GM23338 (cell line): ENCODE measurements around the gene S100A8. TPM values are rescaled to one million over a fixed set of nuclear protein-coding genes. Genes with fewer than 3 reads are reported as not detected.

Source experiments
- ATAC-seq: fragments of 200-7000 bp; cut with Tn5 transposase; 3 replicates; pipeline ENCODE4 v1.9.1; 2020
- DNase-seq: peaks from one replicate; pipeline ENCODE4 v3.0.0-alpha.2; 2015; ENCODE audit warnings: low spot score
- H2AFZ ChIP-seq: fragments of 200-600 bp; sonication (generic); 2 replicates; pipeline ENCODE4 v1.8.0; 2016; ENCODE audit warnings: antibody characterized with exemption, mild to moderate bottlenecking, moderate library complexity
- H3F3A ChIP-seq: fragments of 200-600 bp; sonication (generic); replicated peaks from 2 replicates; pipeline ENCODE4 v1.8.0; 2017; ENCODE audit warnings: antibody characterized with exemption, mixed run types, low read depth
- H3K27ac ChIP-seq: fragments of 200-600 bp; sonication (generic); 2 replicates; pipeline ENCODE4 v1.6.1; 2016; ENCODE audit warnings: low read depth
- H3K27me3 ChIP-seq: fragments of 200-600 bp; sonication (generic); 2 replicates; pipeline ENCODE4 v1.8.0; 2016; ENCODE audit warnings: mild to moderate bottlenecking, mixed run types, moderate library complexity; ENCODE audit not compliant: insufficient read depth
- H3K36me3 ChIP-seq: fragments of 200-600 bp; sonication (generic); 2 replicates; pipeline ENCODE4 v1.8.0; 2016; ENCODE audit warnings: mild to moderate bottlenecking; ENCODE audit not compliant: insufficient read depth
- H3K4me1 ChIP-seq: fragments of 200-600 bp; sonication (generic); 2 replicates; pipeline ENCODE4 v1.8.0; 2016; ENCODE audit warnings: mild to moderate bottlenecking, moderate library complexity; ENCODE audit not compliant: insufficient read depth
- H3K4me2 ChIP-seq: fragments of 200-600 bp; sonication (generic); 2 replicates; pipeline ENCODE4 v1.7.1; 2017; ENCODE audit warnings: mixed run types
- H3K4me3 ChIP-seq: fragments of 200-600 bp; sonication (generic); 2 replicates; pipeline ENCODE4 v1.6.1; 2016; ENCODE audit warnings: mixed run types
- H3K79me2 ChIP-seq: fragments of 200-600 bp; sonication (generic); replicated peaks from 2 replicates; pipeline ENCODE4 v1.8.0; 2017; ENCODE audit warnings: mild to moderate bottlenecking; ENCODE audit not compliant: insufficient read depth
- H3K9me2 ChIP-seq: fragments of 200-600 bp; sonication (generic); 2 replicates; pipeline ENCODE4 v1.8.0; 2017; ENCODE audit not compliant: insufficient read depth
- H4K20me1 ChIP-seq: fragments of 200-600 bp; sonication (generic); replicated peaks from 2 replicates; pipeline ENCODE4 v1.8.0; 2017; ENCODE audit warnings: mild to moderate bottlenecking; ENCODE audit not compliant: insufficient read depth
- H3K27ac Mint-ChIP-seq: 2 replicates; pipeline ENCODE4 v1.8.0; 2020; ENCODE audit warnings: inconsistent platforms, mild to moderate bottlenecking, moderate library complexity, mixed read lengths
- H3K27me3 Mint-ChIP-seq: 3 replicates; pipeline ENCODE4 v1.8.0; 2022; ENCODE audit warnings: low read depth, mild to moderate bottlenecking, moderate library complexity, mixed read lengths, inconsistent platforms; ENCODE audit not compliant: insufficient read depth, poor library complexity
- H3K36me3 Mint-ChIP-seq: 3 replicates; pipeline ENCODE4 v1.8.0; 2021; ENCODE audit warnings: low read depth, mild to moderate bottlenecking, inconsistent platforms, moderate library complexity, mixed read lengths
- H3K4me1 Mint-ChIP-seq: 3 replicates; pipeline ENCODE4 v1.8.0; 2020; ENCODE audit warnings: mild to moderate bottlenecking, inconsistent platforms, mixed read lengths
- H3K4me3 Mint-ChIP-seq: 3 replicates; pipeline ENCODE4 v1.8.0; 2021; ENCODE audit warnings: moderate library complexity, mild to moderate bottlenecking, inconsistent platforms, mixed read lengths
- H3K9me3 Mint-ChIP-seq: 3 replicates; pipeline ENCODE4 v1.8.0; 2020; ENCODE audit warnings: moderate library complexity, mild to moderate bottlenecking, inconsistent platforms, mixed read lengths
- ETS1 ChIP-seq: IDR thresholded peaks from 2 replicates; pipeline ENCODE4 v1.6.1; 2016; ENCODE audit warnings: antibody characterized with exemption
- EZH2 ChIP-seq: fragments of 200-600 bp; sonication (generic); IDR thresholded peaks from one replicate; pipeline ENCODE4 v1.8.0; 2017; ENCODE audit warnings: antibody characterized with exemption, mild to moderate bottlenecking, low read depth; ENCODE audit not compliant: unreplicated experiment
- JUNB ChIP-seq: IDR thresholded peaks from one replicate; pipeline ENCODE4 v1.6.1; 2016; ENCODE audit warnings: antibody characterized with exemption; ENCODE audit not compliant: unreplicated experiment
- NANOG ChIP-seq: IDR thresholded peaks from 2 replicates; pipeline ENCODE4 v1.6.1; 2016; ENCODE audit warnings: antibody characterized with exemption, borderline replicate concordance
- POLR2AphosphoS5 ChIP-seq: IDR thresholded peaks from 2 replicates; pipeline ENCODE4 v1.6.1; 2016; ENCODE audit warnings: antibody characterized with exemption, low read depth
- REST ChIP-seq: IDR thresholded peaks from one replicate; pipeline ENCODE4 v1.6.1; 2018; ENCODE audit warnings: antibody characterized with exemption; ENCODE audit not compliant: unreplicated experiment
- polyA plus RNA-seq: library from polyadenylated mRNA; unstranded; fragments of >200 nt; fragmentation: Nextera tagmentation; extraction: Ambion mirVana; gene quantifications from 2 replicates; pipeline ENCODE4 v1.2.1, GENCODE V29; 2016
- total RNA-seq: library from RNA; depleted of rRNA; stranded (reverse); fragments of >200 nt; shearing (Covaris generic); gene quantifications from 2 replicates; pipeline ENCODE4 v1.2.3, GENCODE V29; 2014
- TF ChIP-seq, protein P1 (sequence below): fragments of 250-450 bp; sonication (Bioruptor Pico); IDR thresholded peaks from 2 replicates; pipeline ENCODE4 v1.5.0; 2020; ENCODE audit warnings: mild to moderate bottlenecking, moderate library complexity

Gene S100A8
- total and polyA plus RNA-seq, 2 experiments from 2014 or later: not detected

DNA sequence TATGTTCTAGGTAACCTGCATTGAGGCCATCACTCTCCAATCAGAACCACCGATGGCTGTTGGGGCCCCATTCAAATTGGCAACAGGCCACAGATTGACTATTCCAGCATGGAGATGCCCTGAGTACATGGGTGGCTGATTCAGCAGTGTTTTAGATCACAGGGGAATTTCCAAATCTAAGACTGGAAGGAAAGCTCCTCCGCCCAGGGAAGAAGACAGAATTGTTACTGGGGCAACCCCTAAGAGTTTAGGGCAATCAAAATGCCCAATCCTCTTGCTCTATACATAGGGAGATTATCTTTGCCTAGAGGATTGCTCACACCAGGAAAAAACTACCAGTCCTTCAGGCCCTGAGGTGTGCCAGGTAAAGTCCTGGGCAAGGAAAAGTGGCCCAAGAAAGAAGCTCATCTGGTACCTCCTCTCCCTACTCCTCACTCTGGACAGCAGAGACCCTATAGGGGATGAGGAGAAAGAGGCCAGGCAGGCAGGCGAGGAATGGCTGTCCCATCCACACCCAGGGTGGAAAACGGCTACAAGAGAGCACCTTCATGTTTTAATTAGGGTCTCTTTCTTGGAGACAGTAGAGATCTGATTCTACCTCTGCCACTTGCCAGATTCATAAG lies 5.8 kb downstream of the S100A8 start:
- H3K9me3 Mint-ChIP-seq: no peaks in the 10 kb centered on the region
- no peaks in the 10 kb centered on the region for H3K4me1 Mint-ChIP-seq
- H2AFZ ChIP-seq: no peak overlapping the region
- no peak overlapping the region for H3K4me3 Mint-ChIP-seq
- TF ChIP-seq JUNB: no peak
- no peak for TF ChIP-seq NANOG
- TF ChIP-seq EZH2: no peak
- no peak for TF ChIP-seq POLR2AphosphoS5
- no peak for TF ChIP-seq ETS1
- TF ChIP-seq REST: no peak
- TF ChIP-seq, protein P1, sequence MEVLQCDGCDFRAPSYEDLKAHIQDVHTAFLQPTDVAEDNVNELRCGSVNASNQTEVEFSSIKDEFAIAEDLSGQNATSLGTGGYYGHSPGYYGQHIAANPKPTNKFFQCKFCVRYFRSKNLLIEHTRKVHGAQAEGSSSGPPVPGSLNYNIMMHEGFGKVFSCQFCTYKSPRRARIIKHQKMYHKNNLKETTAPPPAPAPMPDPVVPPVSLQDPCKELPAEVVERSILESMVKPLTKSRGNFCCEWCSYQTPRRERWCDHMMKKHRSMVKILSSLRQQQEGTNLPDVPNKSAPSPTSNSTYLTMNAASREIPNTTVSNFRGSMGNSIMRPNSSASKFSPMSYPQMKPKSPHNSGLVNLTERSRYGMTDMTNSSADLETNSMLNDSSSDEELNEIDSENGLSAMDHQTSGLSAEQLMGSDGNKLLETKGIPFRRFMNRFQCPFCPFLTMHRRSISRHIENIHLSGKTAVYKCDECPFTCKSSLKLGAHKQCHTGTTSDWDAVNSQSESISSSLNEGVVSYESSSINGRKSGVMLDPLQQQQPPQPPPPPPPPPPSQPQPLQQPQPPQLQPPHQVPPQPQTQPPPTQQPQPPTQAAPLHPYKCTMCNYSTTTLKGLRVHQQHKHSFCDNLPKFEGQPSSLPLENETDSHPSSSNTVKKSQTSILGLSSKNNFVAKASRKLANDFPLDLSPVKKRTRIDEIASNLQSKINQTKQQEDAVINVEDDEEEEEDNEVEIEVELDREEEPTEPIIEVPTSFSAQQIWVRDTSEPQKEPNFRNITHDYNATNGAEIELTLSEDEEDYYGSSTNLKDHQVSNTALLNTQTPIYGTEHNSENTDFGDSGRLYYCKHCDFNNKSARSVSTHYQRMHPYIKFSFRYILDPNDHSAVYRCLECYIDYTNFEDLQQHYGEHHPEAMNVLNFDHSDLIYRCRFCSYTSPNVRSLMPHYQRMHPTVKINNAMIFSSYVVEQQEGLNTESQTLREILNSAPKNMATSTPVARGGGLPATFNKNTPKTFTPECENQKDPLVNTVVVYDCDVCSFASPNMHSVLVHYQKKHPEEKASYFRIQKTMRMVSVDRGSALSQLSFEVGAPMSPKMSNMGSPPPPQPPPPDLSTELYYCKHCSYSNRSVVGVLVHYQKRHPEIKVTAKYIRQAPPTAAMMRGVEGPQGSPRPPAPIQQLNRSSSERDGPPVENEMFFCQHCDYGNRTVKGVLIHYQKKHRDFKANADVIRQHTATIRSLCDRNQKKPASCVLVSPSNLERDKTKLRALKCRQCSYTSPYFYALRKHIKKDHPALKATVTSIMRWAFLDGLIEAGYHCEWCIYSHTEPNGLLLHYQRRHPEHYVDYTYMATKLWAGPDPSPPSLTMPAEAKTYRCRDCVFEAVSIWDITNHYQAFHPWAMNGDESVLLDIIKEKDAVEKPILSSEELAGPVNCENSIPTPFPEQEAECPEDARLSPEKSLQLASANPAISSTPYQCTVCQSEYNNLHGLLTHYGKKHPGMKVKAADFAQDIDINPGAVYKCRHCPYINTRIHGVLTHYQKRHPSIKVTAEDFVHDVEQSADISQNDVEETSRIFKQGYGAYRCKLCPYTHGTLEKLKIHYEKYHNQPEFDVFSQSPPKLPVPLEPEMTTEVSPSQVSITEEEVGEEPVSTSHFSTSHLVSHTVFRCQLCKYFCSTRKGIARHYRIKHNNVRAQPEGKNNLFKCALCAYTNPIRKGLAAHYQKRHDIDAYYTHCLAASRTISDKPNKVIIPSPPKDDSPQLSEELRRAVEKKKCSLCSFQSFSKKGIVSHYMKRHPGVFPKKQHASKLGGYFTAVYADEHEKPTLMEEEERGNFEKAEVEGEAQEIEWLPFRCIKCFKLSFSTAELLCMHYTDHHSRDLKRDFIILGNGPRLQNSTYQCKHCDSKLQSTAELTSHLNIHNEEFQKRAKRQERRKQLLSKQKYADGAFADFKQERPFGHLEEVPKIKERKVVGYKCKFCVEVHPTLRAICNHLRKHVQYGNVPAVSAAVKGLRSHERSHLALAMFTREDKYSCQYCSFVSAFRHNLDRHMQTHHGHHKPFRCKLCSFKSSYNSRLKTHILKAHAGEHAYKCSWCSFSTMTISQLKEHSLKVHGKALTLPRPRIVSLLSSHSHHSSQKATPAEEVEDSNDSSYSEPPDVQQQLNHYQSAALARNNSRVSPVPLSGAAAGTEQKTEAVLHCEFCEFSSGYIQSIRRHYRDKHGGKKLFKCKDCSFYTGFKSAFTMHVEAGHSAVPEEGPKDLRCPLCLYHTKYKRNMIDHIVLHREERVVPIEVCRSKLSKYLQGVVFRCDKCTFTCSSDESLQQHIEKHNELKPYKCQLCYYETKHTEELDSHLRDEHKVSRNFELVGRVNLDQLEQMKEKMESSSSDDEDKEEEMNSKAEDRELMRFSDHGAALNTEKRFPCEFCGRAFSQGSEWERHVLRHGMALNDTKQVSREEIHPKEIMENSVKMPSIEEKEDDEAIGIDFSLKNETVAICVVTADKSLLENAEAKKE (CRISPR knock-in tag): no peak
- no peaks in the 10 kb centered on the region for H4K20me1 ChIP-seq
- no peaks in the 10 kb centered on the region for H3K79me2 ChIP-seq
- peaks cover 3% of the 10 kb centered on the region; the same call in 1 of the 2 replicates for H3K9me2 ChIP-seq
- H3K36me3 ChIP-seq: no peaks in the 10 kb centered on the region
- H3K27ac Mint-ChIP-seq: no peak overlapping the region
- H3K4me1 ChIP-seq: no peaks in the 10 kb centered on the region
- H3K36me3 Mint-ChIP-seq: no peaks in the 10 kb centered on the region
- no peak overlapping the region for H3K4me2 ChIP-seq
- no peak overlapping the region for H3K27ac ChIP-seq
- DNase-seq: no peak
- H3F3A ChIP-seq: no peaks in the 10 kb centered on the region
- no peaks in the 10 kb centered on the region for H3K27me3 Mint-ChIP-seq
- ATAC-seq: no peak
- no peak overlapping the region for H3K4me3 ChIP-seq
- no peaks in the 10 kb centered on the region for H3K27me3 ChIP-seq
